ENCODE data around the gene SGSM2. TPM values are rescaled to one million over a fixed set of nuclear protein-coding genes. Genes with fewer than 3 reads are reported as not detected.

Gene SGSM2
- total RNA-seq, 1 experiment from 2014 or later: 49.0 TPM

GRCh38 chr17:2363318-2363717, 26.0 kb downstream of the SGSM2 start:
- H3K36me3 ChIP-seq (ENCODE audit: control insufficient read depth, insufficient read depth, low read length): no peaks in the 10 kb centered on the region
- TF ChIP-seq SIN3A (IDR thresholded peaks at IDR 0.05; ENCODE audit: borderline replicate concordance, insufficient read depth, low read depth, low read length) (no peak), REST (IDR thresholded peaks at IDR 0.05; ENCODE audit: insufficient read depth in 1 of 2, low read depth in 2 of 2, low read length in 1 of 2) (no peak), POLR2AphosphoS5 (IDR thresholded peaks at IDR 0.05; ENCODE audit: low read depth, low read length) (no peak), TCF7L2 (IDR thresholded peaks at IDR 0.05; ENCODE audit: low read depth, low read length) (no peak), CTCF (IDR thresholded peaks at IDR 0.05) (no peak)
- DNase-seq (ENCODE audit: low read depth, low spot score) (no peak), ATAC-seq (no peak)
- no peak overlapping the region for H3K27ac ChIP-seq (ENCODE audit: low read length)
- intact Hi-C loops (cut with micrococcal nuclease; ENCODE audit: unreplicated experiment) (no loop called here), in situ Hi-C loops (cut with HindIII; ENCODE audit: low pct_unique_long_range_greater_than_20kb, low sequenced_read_pairs) (no loop called here)
- ChIA-PET CTCF (no interaction called here), POLR2A (no interaction called here)
- H3K4me1 ChIP-seq (ENCODE audit: control insufficient read depth, insufficient read depth, low read length): no peaks in the 10 kb centered on the region
- no peaks in the 10 kb centered on the region for H3K9me3 ChIP-seq (ENCODE audit: control insufficient read depth, insufficient read depth, low read depth, low read length)
- H3K4me3 ChIP-seq (ENCODE audit: low read depth in 2 of 2, low read length in 2 of 2): no peak overlapping the region
- H3K27me3 ChIP-seq (ENCODE audit: control insufficient read depth, insufficient read depth, low read length): no peaks in the 10 kb centered on the region
- BruUV-seq (replicated peaks): no TSS peak

GRCh38 chr17:2363851-2364762, 26.8 kb downstream of the SGSM2 start:
- Histone ChIP-seq H3K4me3 (ENCODE audit: low read depth in 2 of 2, low read length in 2 of 2) (no peak overlapping the region), H3K27me3 (ENCODE audit: control insufficient read depth, insufficient read depth, low read length) (no peaks in the 10 kb centered on the region), H3K4me1 (ENCODE audit: control insufficient read depth, insufficient read depth, low read length) (no peaks in the 10 kb centered on the region), H3K36me3 (ENCODE audit: control insufficient read depth, insufficient read depth, low read length) (no peaks in the 10 kb centered on the region), H3K9me3 (ENCODE audit: control insufficient read depth, insufficient read depth, low read depth, low read length) (no peaks in the 10 kb centered on the region), H3K27ac (ENCODE audit: low read length) (no peak overlapping the region)
- ChIA-PET CTCF (no interaction called here), POLR2A (no interaction called here)
- in situ Hi-C loops (cut with HindIII; ENCODE audit: low pct_unique_long_range_greater_than_20kb, low sequenced_read_pairs) (no loop called here), intact Hi-C loops (cut with micrococcal nuclease; ENCODE audit: unreplicated experiment) (no loop called here)
- BruUV-seq (replicated peaks): TSS peak; percentile 55
- no peak for TF ChIP-seq POLR2AphosphoS5 (IDR thresholded peaks at IDR 0.05; ENCODE audit: low read depth, low read length)
- no peak for TF ChIP-seq TCF7L2 (IDR thresholded peaks at IDR 0.05; ENCODE audit: low read depth, low read length)
- TF ChIP-seq SIN3A (IDR thresholded peaks at IDR 0.05; ENCODE audit: borderline replicate concordance, insufficient read depth, low read depth, low read length): no peak
- TF ChIP-seq CTCF (IDR thresholded peaks at IDR 0.05): no peak
- TF ChIP-seq REST (IDR thresholded peaks at IDR 0.05; ENCODE audit: insufficient read depth in 1 of 2, low read depth in 2 of 2, low read length in 1 of 2): no peak
- ATAC-seq: no peak
- DNase-seq (ENCODE audit: low read depth, low spot score): no peak
